ENCODE data around the gene TAF4. TPM values are rescaled to one million over a fixed set of nuclear protein-coding genes. Genes with fewer than 3 reads are reported as not detected.

Gene TAF4
- total RNA-seq, 4 donors from 2014 or later, result 18.9 to 93.5 (median 31.0) TPM

- Histone ChIP-seq H3K27me3 (no peaks in the 10 kb centered on the region), H3K9me3 (peaks cover 0 to 8% (median 3%) of the 10 kb centered on the region in 4 donors), H3K27ac (peak overlapping the region in 3 of 4 donors; percentile 27 to 89 (median 66)), H3K36me3 (no peaks in the 10 kb centered on the region), H3K4me1 (peaks cover 0 to 38% (median 12%) of the 10 kb centered on the region in 4 donors), H3K4me3 (peak overlapping the region in 1 of 4 donors; percentile 6)
- DNase-seq, result peak in 2 of 3 donors; percentile 71 to 78
- TF ChIP-seq CTCF (IDR thresholded peaks at IDR 0.05), result no peak
- peak in 1 of 2 donors; percentile 53 for TF ChIP-seq POLR2A (IDR thresholded peaks at IDR 0.05)
Measured at GRCh38 chr20:62069741-62070216, 4.1 kb upstream of the TAF4 start.

- no peak for DNase-seq
- Histone ChIP-seq H3K27me3 (no peaks in the 10 kb centered on the region), H3K4me1 (peaks cover 6 to 43% (median 13%) of the 10 kb centered on the region in 4 donors), H3K9me3 (peaks cover 0 to 8% (median 3%) of the 10 kb centered on the region in 4 donors), H3K27ac (peak overlapping the region in 3 of 4 donors; percentile 27 to 89 (median 66)), H3K4me3 (no peak overlapping the region), H3K36me3 (no peaks in the 10 kb centered on the region)
- TF ChIP-seq POLR2A (IDR thresholded peaks at IDR 0.05) (no peak), CTCF (IDR thresholded peaks at IDR 0.05) (no peak)
Measured at GRCh38 chr20:62068997-62069396, 3.3 kb upstream of the TAF4 start.

- H3K4me3 ChIP-seq, result peak overlapping the region in 3 of 4 donors; percentile 76 to 91 (median 90)
- no peaks in the 10 kb centered on the region for H3K27me3 ChIP-seq
- H3K27ac ChIP-seq, result peak overlapping the region; percentile 83 to 100 (median 94)
- H3K36me3 ChIP-seq, result peaks cover 0 to 4% (median 0%) of the 10 kb centered on the region in 3 donors
- DNase-seq, result peak in 1 of 3 donors; percentile 58
- no peak for TF ChIP-seq CTCF (IDR thresholded peaks at IDR 0.05)
- no peak for TF ChIP-seq POLR2A (IDR thresholded peaks at IDR 0.05)
- peaks cover 15 to 56% (median 17%) of the 10 kb centered on the region in 4 donors for H3K4me1 ChIP-seq
- H3K9me3 ChIP-seq, result no peaks in the 10 kb centered on the region
Measured at GRCh38 chr20:62067547-62068260, 2.0 kb upstream of the TAF4 start.

- Histone ChIP-seq H3K36me3 (peaks cover 0 to 4% (median 0%) of the 10 kb centered on the region in 3 donors), H3K4me1 (peaks cover 15 to 59% (median 17%) of the 10 kb centered on the region in 4 donors), H3K27ac (peak overlapping the region; percentile 83 to 100 (median 94)), H3K4me3 (peak overlapping the region; percentile 64 to 91 (median 83)), H3K9me3 (no peaks in the 10 kb centered on the region), H3K27me3 (no peaks in the 10 kb centered on the region)
- peak; percentile 52 to 79 (median 64) for DNase-seq
- TF ChIP-seq POLR2A (IDR thresholded peaks at IDR 0.05) (peak; percentile 74 to 80), CTCF (IDR thresholded peaks at IDR 0.05) (no peak)
Measured at GRCh38 chr20:62066983-62067433, 1.3 kb upstream of the TAF4 start.

GRCh38 chr20:62066339-62066982 is 780 bp upstream of the TAF4 start:
- H3K9me3 ChIP-seq, result no peaks in the 10 kb centered on the region

More at GRCh38 chr20:62066339-62066982, 780 bp upstream of the TAF4 start:
- TF ChIP-seq POLR2A (IDR thresholded peaks at IDR 0.05) (no peak), CTCF (IDR thresholded peaks at IDR 0.05) (no peak)
- H3K4me3 ChIP-seq, result peak overlapping the region; percentile 64 to 91 (median 83)
- peaks cover 0 to 4% (median 0%) of the 10 kb centered on the region in 3 donors for H3K36me3 ChIP-seq
- peak overlapping the region; percentile 83 to 100 (median 94) for H3K27ac ChIP-seq
- no peaks in the 10 kb centered on the region for H3K27me3 ChIP-seq
- peak; percentile 38 to 81 (median 71) for DNase-seq
- H3K4me1 ChIP-seq, result peaks cover 15 to 59% (median 17%) of the 10 kb centered on the region in 4 donors

Data from Peyer's patch (tissue), 4 donors.